ENCODE data around the gene HDAC4.

The HDAC4 gene

DNA sequence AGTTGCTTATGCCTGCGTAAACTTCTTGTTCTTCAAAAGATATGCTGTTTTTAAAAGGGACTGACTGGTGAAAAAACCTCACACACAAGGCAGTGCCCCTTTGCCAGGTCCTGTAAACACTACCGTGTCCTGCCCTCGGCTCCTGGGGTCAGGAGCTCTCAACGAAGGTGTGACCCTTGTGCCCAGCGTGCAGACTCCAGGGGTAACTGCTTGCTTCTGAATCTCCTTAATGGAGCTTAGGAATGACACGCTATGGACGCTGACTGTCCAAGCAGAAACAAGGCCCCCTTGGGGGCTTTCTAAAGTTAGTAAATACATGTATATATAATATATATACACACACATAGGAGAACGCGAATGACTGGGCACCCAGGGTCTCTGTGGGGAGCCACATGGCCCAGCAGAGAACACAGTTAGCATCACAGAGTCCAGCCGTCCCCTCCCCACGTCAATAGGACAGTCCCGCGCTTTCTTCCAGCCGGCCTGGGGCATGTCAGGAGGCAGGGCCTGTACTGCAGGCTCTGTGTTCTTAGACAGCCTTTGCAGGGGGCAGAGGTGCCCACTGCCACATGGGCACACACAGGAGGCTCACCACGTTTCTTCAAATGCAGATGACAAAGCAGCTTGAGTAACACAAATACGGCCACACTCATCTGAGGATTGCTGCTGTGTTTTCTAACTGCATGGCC lies 96.1 kb downstream of the HDAC4 start:
- no peak overlapping the region for H3K4me3 ChIP-seq (ENCODE audit: control insufficient read depth, low read depth, low read length)
- no peak for DNase-seq (ENCODE audit: low read depth)
- TF ChIP-seq, protein P1, sequence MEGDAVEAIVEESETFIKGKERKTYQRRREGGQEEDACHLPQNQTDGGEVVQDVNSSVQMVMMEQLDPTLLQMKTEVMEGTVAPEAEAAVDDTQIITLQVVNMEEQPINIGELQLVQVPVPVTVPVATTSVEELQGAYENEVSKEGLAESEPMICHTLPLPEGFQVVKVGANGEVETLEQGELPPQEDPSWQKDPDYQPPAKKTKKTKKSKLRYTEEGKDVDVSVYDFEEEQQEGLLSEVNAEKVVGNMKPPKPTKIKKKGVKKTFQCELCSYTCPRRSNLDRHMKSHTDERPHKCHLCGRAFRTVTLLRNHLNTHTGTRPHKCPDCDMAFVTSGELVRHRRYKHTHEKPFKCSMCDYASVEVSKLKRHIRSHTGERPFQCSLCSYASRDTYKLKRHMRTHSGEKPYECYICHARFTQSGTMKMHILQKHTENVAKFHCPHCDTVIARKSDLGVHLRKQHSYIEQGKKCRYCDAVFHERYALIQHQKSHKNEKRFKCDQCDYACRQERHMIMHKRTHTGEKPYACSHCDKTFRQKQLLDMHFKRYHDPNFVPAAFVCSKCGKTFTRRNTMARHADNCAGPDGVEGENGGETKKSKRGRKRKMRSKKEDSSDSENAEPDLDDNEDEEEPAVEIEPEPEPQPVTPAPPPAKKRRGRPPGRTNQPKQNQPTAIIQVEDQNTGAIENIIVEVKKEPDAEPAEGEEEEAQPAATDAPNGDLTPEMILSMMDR (conservative IDR thresholded peaks at IDR 0.05; ENCODE audit: control insufficient read depth, insufficient read depth, low read depth, low read length): no peak

DNA sequence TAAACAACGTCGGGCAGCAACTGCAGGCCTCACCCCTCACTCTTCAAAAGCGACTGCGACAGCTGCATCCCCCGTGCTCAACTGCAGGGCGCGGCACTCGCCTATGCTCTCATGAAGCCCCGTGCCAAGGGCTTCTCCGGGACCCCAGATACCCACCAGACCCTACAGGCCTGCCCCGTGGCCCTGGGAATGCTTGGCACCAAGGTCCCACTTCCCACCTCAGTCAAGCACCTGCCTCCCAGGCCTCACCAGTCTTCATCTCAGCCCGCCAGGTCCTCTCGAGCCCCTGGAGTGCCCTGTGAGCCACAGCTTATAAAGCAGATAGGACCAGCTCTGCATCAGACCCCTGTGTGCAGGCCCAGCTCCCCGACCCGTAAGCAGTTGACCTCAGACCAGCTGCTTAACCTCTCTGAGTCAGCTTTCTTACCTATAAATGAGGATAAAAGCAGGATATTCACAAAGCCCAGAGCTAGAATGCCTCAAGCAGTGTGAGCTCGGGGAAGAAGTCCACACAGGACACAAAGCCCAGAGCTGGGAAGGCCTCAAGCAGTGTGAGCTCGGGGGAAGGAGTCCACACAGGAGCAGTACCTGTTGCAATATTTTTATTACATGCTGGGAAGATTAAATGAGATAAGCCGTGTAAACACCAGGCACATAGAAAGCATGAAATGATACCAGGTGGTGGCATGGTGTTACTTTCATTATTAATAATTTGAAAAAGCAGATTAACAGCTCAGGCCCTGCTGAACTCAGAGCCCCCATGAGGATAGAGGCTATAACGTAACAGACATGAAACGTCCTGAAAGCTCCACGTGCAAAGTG lies 96.9 kb downstream of the HDAC4 start:
- TF ChIP-seq, protein P1 (conservative IDR thresholded peaks at IDR 0.05; ENCODE audit: control insufficient read depth, insufficient read depth, low read depth, low read length): no peak
- no peak for DNase-seq (ENCODE audit: low read depth)
- no peak overlapping the region for H3K4me3 ChIP-seq (ENCODE audit: control insufficient read depth, low read depth, low read length)

DNA sequence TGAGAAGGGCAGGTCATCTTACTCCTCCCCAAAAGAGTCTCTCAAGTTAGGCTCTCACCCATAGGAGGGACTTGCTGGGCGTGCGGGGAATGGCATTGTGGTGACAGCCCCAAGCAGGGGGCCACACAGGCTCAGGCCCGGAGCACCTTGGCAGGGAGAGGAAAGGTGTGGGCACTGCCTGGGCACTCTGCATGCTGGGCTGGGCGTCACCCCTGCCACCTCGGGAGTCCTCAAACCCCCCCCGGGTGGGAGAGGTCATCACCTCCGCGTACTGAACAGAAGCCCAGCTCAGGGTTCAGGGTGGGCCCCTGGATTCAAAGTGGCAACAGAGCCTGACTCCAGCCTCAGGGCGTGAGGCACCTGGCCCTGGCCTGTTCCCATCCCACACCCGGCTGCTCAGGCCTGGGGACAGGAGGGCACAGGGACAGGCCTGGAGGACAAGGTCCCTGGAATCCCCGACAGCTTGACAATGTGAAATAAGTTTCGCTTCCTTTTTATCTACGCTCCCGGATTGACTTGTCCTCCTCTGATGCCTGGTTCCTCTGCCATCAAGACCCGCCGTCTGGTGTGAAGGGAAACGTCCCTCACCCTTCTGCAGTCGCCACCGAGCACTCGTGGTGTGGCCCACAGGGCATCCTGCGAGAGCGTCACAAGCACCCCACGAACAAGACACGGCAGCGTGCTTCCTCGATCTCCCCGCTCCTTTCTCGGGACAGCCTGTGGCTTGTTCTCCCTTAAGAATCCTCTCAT lies 97.8 kb downstream of the HDAC4 start:
- TF ChIP-seq, protein P1 (conservative IDR thresholded peaks at IDR 0.05; ENCODE audit: control insufficient read depth, insufficient read depth, low read depth, low read length): no peak
- H3K4me3 ChIP-seq (ENCODE audit: control insufficient read depth, low read depth, low read length): no peak overlapping the region
- no peak for DNase-seq (ENCODE audit: low read depth)

DNA sequence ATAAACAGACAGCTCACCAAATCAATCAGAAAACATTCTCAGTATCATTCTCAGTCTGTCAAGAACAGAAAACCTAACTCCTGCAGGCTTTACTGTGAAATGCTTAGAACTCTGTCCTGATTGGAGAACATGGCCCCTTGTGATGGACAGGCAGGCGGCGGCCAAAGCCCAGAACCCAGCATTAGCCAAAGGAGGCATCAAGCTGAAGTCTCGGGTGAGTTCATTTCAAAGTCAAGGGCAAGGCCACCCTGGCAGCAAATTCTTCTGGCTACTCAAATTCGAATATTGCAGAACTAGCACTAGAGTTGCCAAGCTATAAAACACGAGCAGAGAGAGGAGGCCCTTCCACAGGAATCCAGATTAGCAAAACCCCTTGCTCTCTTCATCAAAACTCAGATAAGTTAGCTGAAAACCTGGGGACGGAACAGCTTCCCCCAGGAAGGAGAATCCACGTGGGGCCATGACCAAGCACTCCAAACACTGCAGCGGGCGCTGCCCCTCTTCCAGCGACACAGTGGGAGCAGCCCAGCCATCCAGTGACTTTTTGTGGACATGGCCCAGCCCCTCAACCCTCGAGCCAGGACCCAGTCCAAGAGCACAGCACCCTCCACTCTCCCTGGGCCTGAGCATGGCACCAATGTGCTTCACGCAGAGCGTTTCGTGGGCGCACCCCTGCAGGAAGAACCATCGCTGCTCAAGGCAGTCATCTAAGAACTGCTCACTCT lies 98.6 kb downstream of the HDAC4 start:
- DNase-seq (ENCODE audit: low read depth): no peak
- TF ChIP-seq, protein P1 (conservative IDR thresholded peaks at IDR 0.05; ENCODE audit: control insufficient read depth, insufficient read depth, low read depth, low read length): no peak
- no peak overlapping the region for H3K4me3 ChIP-seq (ENCODE audit: control insufficient read depth, low read depth, low read length)

DNA sequence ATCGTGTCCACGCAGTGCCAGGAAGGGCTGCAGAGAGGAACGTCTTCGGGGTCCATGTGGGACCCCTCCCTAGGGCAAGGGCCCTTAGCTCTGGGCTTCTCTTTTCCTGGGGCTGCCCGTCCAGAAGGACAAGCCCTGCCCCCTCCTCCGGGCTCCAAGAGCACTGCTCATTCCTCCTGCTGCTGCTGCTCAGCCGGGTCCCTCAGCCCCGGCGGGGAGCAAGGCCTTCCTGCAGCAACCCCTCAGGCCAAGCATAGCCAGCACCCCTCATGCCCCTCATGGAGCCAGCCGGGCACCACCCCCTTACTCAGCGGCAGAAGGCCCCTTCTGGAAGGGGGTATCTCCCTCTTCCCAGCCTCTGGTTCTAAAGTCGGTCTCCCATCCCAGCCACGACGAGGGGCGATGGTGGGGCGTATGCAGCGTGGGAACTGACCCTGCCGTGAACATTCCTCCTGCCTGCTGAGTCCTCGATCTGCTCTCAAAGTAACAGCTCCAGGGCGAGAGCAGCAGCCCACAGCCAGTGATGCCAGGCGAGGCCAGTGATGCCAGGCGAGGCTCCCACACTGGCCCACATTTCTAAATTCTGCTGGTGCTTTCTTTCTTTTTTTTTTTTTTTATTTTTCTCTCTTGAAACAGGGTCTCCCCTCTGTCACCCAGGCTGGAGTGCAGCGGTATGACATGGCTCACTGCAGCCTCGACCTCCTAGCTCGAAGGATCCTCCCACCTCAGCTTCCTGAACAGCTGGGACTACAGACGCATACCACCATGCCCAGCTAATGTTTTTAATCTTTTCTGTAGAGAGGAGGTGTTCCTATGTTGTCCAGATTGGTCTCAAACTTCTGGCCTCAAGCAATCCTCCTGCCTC lies 99.7 kb downstream of the HDAC4 start:
- no peak for DNase-seq (ENCODE audit: low read depth)
- no peak overlapping the region for H3K4me3 ChIP-seq (ENCODE audit: control insufficient read depth, low read depth, low read length)
- TF ChIP-seq, protein P1 (conservative IDR thresholded peaks at IDR 0.05; ENCODE audit: control insufficient read depth, insufficient read depth, low read depth, low read length): no peak

Data from fibroblast of mammary gland (primary cell).